BJ (cell line): ENCODE data around the gene RAB13. TPM values are rescaled to one million over a fixed set of nuclear protein-coding genes. Genes with fewer than 3 reads are reported as not detected.

Experiments
- CTCF ChIA-PET: fragments of 350-600 bp; formaldehyde crosslinking; extraction: SDS; loops from one replicate; lab custom pipeline; 2021; ENCODE audit warnings: antibody characterized with exemption, inconsistent platforms; lab: Yijun Ruan, JAX
- POLR2A ChIA-PET: fragments of 300-600 bp; sonication (Branson Sonifier 250); formaldehyde crosslinking; extraction: SDS; loops from one replicate; lab custom pipeline; 2021; ENCODE audit warnings: antibody characterized with exemption; lab: Charles Lee
- DNase-seq: peaks from one replicate; pipeline ENCODE4 v3.0.0-alpha.2; 2011; ENCODE audit warnings: low read depth
- H3K27me3 ChIP-seq: 2 replicates; pipeline ENCODE4 v1.6.0; 2011; ENCODE audit warnings: low read length; ENCODE audit not compliant: control insufficient read depth, insufficient read depth
- H3K36me3 ChIP-seq: 2 replicates; pipeline ENCODE4 v1.5.1; 2011; ENCODE audit warnings: low read length; ENCODE audit not compliant: control insufficient read depth, insufficient read depth
- H3K4me3 ChIP-seq: 2 replicates; pipeline ENCODE4 v1.5.1; 2011; ENCODE audit warnings: low read depth, mild to moderate bottlenecking, control low read depth, low read length
- CTCF ChIP-seq: IDR thresholded peaks from 2 replicates; pipeline ENCODE4 v1.5.1; 2011; ENCODE audit warnings: low read depth, mild to moderate bottlenecking, control low read depth, inconsistent platforms, low read length, moderate library complexity; ENCODE audit not compliant: insufficient read depth
- polyA plus RNA-seq: library from polyadenylated mRNA; depleted of rRNA; stranded (reverse); fragments of >200 nt; gene quantifications from 2 replicates; pipeline ENCODE4 v1.2.3, GENCODE V29; 2011

RAB13 gene
- polyA plus RNA-seq, 1 experiment: 69.5 TPM

- TF ChIP-seq CTCF: no peak
- POLR2A ChIA-PET: no interaction called here
- DNase-seq: no peak
- CTCF ChIA-PET: interaction anchor here (1.2 kb wide), 1 partner anchor 45 kb away, joined by 3 read pairs; the partner anchor contains the start of gene DENND4B
- peak overlapping the region; percentile 71 for H3K4me3 ChIP-seq
- H3K36me3 ChIP-seq: no peaks in the 10 kb centered on the region
- no peaks in the 10 kb centered on the region for H3K27me3 ChIP-seq
These were observed 5.7 kb upstream of the RAB13 start for GRCh38 chr1:153991806-153992205.

GRCh38 chr1:153991151-153991630 lies 5.1 kb upstream of the RAB13 start:
- ChIA-PET POLR2A (interaction anchor here (0.6 to 1.4 kb wide), 2 partner anchors 14 to 319 kb away, joined by 4 to 11 read pairs; partner anchors contain the start of gene JTB), CTCF (interaction anchor here (1.2 to 1.5 kb wide), 4 partner anchors 24 to 455 kb away, joined by 3 to 6 read pairs (median 4); partner anchors contain the start of genes CREB3L4, DENND4B and S100A6)
- Histone ChIP-seq H3K27me3 (no peaks in the 10 kb centered on the region), H3K4me3 (peak overlapping the region; percentile 71), H3K36me3 (no peaks in the 10 kb centered on the region)
- TF ChIP-seq CTCF: no peak
- DNase-seq: no peak

GRCh38 chr1:153990468-153991150 lies 4.5 kb upstream of the RAB13 start, which contains the start of gene RPS27:
Gene RPS27, plus strand, starts transcription at chr1:153990762. Its CDS starts 35 bp downstream, at chr1:153990797.
- peak; percentile 86 for DNase-seq
- H3K27me3 ChIP-seq: no peaks in the 10 kb centered on the region
- TF ChIP-seq CTCF: no peak
- no peaks in the 10 kb centered on the region for H3K36me3 ChIP-seq
- POLR2A ChIA-PET: interaction anchor here (0.6 to 1.4 kb wide), 10 partner anchors 9 to 542 kb away, joined by 3 to 11 read pairs (median 5); partner anchors contain the start of genes CREB3L4 and JTB
- CTCF ChIA-PET: interaction anchor here (0.6 to 2.3 kb wide), 8 partner anchors 23 to 946 kb away, joined by 3 to 9 read pairs (median 4); partner anchors contain the start of genes CREB3L4, DENND4B, PMVK and S100A6
- peak within 1 kb of the TSS; percentile 71 for H3K4me3 ChIP-seq

GRCh38 chr1:153987621-153988020 lies 1.5 kb upstream of the RAB13 start:
- H3K4me3 ChIP-seq: no peak overlapping the region
- H3K27me3 ChIP-seq: no peaks in the 10 kb centered on the region
- no peak for TF ChIP-seq CTCF
- H3K36me3 ChIP-seq: no peaks in the 10 kb centered on the region; the same call in none of the 2 replicates
- POLR2A ChIA-PET: no interaction called here
- CTCF ChIA-PET: interaction anchor here (0.7 to 3.6 kb wide), 26 partner anchors 10 to 477 kb away, joined by 3 to 26 read pairs (median 4); partner anchors contain the start of genes CREB3L4, ILF2, JTB and SLC27A3
- DNase-seq: no peak

- Histone ChIP-seq H3K4me3 (peak overlapping the region; percentile 93), H3K27me3 (no peaks in the 10 kb centered on the region), H3K36me3 (peaks cover 5% of the 10 kb centered on the region)
- TF ChIP-seq CTCF: no peak
- POLR2A ChIA-PET: interaction anchor here (1.0 kb wide), 1 partner anchor 1149 kb away, joined by 4 read pairs; no protein-coding TSS in a partner anchor
- no peak for DNase-seq
- CTCF ChIA-PET: interaction anchor here (0.6 to 3.6 kb wide), 14 partner anchors 12 to 358 kb away, joined by 3 to 26 read pairs (median 5); partner anchors contain the start of genes CREB3L4, DENND4B, S100A13 and SLC39A1
These were observed 712 bp downstream of the RAB13 start for GRCh38 chr1:153985341-153985912.
